ENCODE results near the gene OR51I2.

Gene OR51I2, protein sequence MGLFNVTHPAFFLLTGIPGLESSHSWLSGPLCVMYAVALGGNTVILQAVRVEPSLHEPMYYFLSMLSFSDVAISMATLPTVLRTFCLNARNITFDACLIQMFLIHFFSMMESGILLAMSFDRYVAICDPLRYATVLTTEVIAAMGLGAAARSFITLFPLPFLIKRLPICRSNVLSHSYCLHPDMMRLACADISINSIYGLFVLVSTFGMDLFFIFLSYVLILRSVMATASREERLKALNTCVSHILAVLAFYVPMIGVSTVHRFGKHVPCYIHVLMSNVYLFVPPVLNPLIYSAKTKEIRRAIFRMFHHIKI

DNA sequence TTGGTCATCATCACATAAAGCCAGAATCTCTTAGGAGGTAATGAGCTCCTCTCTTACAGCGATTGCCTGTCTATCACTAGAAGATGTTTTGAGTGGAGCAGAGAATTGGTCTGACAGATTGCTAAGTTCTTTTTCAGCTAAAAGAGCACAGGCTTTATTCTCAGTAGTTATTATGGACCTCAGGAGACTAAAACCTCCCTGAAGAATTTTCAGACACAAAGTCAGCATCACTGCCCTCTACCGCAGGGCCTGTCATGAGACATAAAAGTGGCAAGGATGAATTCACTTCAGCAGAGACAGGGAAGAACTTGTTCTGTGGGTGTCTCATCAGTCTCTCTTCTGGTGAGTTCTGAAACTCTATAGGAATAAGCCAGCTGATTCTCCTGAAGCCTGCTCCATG, at the start of gene OR51I2:
Gene OR51I2 (plus strand): TSS at position 301 of the 400 bp plus-strand sequence. CDS start 4,166 bp downstream, outside the sequence.
- no peak for FAIRE-seq

DNA sequence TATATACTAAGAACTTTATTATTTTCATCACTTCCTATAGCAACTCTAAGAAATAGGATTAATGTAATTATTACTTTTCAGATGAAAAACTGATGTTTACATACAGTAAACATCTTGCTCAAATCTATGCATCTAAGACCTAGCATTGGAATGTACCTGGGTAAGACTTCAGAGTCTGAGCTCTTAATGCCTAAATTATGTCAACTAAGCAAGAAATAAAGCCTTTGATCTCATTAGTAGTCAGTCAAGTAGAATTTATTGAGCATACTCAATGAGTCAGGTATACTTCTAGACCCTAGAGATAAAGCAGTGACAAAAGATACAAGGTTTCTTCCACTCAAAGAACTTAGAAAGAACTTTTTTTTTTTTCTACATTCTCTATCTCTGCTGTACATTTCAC, 44.0 kb upstream of the OR51I2 start:
- FAIRE-seq = no peak

DNA sequence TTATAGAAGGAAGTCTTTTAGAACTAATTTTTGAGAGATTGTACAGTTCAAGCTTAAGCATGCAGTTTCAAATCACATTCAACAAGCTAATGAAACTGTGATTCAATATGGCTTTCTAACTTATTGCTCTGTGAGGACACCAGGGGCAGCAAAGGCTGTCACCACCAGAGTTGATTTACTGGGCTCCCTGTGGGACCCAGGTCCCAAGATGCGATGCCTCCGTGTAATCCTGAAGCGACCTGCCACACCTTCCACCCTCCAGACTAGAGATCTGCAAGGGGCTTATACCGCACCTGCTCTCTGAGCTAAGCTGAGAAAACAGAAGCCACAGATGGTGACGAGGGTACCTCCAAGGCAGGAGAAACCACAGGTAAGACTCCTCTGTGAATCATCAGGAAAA, 28.1 kb upstream of the OR51I2 start:
- FAIRE-seq = no peak

DNA sequence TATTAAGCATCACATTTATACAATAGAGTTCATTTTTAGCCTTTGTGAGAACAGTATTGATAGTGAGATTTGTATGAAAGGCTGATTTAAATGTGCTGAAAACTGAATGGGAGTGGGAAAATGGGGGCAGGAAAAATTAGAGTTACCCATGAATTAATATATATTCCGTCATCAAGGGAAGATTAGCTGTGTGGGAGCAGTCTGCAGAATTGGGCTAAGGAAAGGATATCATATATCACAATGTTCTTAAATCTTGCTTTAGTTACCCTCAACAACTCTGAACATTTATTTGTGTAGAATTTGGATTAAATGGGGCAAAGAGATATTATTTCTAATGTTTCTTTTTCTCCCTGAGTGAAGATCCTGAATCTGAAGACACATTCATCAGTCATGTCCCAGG, 27.3 kb upstream of the OR51I2 start, which contains the start of gene OR51Q1:
Gene OR51Q1 (plus strand): TSS at position 301 of the 400 bp plus-strand sequence. CDS start 90 bp downstream, at position 391.
- FAIRE-seq = no peak

DNA sequence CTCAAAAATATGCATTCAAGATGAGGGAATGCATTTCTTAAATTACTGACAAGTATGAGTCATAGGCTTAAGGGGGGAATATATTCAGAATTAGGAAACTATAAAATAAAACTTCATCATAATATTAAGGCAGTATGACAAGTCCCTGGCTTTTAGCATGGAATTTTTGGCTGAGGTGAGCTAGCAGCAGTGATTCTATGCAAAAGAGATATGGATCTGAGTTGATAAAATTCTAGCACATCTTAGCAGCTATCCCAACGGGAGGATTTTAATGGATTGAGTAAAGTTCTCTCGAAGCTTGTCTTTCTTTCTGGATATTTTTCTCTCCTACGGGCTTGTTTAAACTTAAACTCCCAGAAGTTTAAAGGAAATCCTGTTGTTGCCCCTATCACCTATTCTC, 26.0 kb upstream of the OR51I2 start:
- no peak for FAIRE-seq

DNA sequence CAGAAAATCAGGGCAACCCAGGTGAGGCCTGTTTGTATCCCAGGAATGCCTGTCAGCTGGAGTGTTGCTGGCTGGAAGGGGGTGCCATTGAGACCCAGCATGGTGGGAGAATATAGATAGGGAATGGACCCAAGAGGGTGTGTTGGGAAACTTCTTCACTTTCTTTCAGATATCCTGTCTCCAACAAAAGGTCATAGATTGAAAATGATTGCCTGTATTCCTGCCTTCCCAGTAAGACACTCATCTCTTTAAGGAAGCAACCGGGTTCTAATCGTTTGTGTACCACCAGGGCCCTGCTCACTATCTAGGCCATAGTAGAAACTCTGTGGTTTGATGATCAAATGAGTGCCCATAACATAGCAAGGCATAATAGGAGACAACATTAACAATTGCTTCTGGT, 7.7 kb upstream of the OR51I2 start, which contains the start of gene OR51I1:
Gene OR51I1 (minus strand): TSS at position 101 of the 400 bp plus-strand sequence. CDS start 0 bp downstream, at position 101.
- no peak for FAIRE-seq

DNA sequence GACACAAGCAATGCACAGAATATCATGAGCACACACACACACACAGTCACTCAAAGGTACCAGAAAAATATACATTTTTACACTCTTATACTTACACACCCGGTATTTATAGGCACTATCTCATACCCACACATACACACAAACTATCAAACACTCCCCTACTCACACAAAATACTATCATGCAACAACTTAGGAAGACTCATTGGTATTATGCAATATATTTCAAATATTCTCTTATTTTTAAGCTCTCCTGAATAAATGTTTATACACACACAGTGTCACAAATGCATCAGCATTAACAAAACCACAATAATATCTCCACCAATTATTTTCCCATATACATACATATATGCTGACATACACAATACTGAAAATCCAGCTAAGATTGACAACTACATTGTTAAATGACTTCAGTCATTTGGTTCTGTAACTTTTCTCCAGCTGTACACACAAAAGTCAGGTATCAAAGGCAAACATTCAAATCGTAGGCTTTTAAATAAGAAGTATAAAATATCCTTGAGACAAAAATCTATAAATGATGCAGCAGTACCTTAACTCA, 5.2 kb upstream of the OR51I2 start:
- no peak for FAIRE-seq

DNA sequence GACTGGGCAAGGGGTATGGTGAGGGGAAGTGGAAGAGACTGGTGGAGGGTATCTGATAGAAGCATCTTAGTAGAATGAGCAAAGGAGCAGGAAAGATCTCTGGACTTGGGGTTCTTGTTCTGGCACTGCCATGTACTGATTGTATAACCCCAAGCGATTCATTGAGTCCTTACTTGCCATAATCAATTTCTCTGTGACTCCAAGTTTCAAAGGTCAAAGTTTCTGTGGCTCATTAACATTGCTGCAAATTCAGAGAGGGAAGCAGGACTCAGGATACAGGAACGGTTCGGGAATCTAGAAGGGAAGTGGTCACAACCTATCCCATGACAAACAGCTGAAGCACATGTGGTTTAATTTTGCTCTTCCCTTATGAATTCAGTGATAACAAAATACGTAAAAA, 309 bp downstream of the OR51I2 start:
- no peak for FAIRE-seq

DNA sequence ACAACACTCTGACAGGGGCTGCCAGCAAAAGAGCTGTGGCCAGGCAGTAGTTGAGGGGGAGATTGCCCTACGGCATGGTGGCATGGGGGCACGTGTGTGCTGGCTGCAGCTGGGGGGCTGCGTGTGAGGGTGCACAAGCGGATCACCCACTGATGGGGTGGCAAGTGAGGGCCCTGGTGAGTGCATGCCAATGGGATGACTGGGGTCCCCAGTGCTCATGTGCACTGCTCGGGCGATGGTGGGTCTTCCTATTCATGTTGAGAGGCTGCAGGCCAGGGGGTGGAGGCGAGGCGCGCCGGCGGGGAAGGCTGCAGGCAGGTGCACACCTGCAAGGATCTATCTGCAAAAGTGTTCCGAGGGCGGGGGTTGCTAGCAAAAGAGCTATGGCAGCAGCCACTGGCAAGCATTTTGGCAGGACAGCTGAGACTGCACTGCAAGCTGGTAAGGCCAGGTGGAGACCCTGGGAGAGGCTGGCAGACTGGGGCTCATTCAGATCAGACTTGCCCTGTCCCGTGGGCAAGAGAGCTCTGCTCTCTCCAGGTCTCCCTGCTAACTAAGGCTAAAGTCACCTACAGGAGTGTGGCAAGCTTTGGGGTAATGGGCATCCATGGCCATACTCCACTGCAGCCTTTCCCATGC, 12.0 kb downstream of the OR51I2 start:
- FAIRE-seq = no peak

DNA sequence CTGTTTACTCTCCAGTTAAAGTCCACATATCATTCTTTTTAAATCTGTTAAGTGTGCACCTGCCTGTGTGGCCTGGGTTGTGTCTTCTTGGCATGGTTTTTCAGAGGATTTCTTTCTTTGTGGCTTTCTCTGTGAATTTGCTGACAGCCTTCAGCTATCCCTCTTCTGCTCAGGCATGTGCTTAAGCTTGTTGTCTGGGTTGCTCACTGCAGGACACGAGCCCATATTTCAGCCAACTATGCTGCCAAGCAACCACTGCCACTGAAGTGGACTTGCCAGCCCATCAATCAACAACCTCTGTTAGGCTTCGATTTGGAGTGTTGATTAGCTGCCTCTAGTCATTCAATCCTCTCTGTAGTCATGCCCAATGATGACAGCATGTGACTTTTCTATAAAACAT, 18.4 kb downstream of the OR51I2 start:
- FAIRE-seq = no peak

DNA sequence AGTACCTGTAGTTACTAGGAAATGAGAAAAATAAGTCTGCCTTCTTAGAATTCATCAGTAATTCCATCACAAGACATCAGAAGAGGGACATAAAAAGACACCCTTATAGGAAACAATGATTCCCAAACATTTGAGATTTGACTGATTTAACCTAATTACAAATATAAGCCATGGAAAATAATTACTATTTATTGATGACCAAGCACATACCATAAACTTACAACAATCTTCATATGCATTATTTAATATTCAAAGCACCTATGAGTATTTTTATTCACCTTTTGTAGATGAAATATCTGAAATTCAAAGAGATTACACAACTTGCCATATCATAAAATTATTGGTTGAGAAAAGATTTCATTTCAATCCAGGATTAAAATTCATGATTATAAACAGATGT, 24.8 kb downstream of the OR51I2 start:
- FAIRE-seq = no peak

DNA sequence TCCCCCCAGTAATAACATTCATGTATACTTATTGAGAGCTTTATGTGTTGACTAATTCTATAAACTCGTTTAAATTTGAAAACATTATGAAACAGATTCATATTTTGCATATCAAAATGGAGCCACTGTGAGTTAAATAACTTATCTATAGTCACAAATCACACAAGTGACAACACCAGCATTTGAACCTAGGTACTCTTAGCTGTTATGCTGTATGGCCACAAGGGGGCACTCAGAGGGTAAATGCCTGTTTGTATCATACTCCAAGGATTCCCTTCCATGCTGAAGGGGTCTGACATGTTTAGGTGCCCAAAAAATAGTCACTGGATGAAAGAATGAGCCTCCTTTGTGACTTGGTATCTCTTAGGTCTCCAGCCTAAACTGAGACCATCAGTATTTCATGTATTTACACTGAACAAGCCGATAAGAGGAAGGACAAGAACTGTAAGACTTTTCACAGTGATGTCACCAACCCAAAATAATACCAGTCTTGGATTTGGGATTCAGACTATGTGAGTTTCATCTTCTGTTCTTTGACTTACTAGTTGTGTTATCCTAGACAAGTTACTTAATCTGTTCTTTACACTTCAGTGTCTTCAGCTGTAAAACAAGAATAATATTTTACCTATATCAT, 27.2 kb downstream of the OR51I2 start:
- peak; percentile 34 for FAIRE-seq

DNA sequence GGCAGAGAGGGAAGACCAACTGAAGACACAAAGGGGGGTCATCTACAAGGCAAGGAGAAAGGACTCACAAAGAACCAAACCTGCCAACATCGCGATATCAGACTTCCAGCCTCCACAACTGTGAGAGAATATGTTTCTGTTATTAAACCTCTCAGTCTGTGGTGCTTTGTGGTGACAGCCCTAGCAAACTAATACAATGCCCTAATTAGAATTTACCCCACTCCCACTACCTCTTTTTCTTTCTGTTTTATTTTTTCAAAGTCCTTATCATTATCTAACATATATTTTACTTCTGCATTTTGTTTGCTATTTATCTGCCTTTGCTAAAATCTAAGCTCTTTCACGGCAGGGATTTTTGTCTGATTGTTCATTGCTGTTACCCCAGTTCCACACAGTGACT, 36.9 kb downstream of the OR51I2 start:
- FAIRE-seq = no peak

DNA sequence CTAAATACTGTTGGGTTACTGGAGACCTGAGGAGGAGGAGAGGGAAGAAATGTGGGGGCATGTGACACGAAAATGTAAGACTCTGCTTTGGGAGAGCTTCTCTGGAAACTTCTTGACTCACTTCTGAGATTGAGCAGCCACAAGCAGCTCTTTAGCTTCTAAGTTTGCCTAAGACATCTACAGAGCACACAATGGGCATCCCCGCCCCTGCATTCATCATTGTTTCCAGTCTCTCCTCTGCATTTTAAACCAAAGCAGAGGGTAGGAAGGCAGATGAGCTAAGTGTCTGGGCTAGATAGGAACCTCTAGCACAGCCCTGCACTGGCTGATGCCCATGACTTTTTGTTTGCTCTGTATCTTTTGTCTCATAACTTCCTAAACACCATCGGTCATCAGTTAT, 37.3 kb downstream of the OR51I2 start:
- FAIRE-seq = no peak

DNA sequence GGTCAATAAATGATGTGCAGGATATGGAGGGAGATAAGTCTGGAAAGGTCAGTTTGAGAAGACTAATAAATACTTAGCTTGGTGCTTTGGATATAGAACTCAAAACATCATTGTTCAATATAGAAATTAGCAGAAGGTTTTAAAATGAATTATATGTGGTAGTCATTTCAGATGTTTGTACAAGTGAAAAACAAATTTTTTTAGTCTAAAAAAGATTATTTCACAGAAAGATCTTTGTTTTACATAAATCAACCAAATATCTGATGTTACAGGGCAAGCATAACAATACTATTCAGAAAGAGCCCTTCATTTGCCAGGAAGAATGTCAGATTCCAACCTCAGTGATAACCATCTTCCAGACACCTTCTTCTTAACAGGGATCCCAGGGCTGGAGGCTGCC, 39.3 kb downstream of the OR51I2 start, which contains the start of gene OR52D1:
Gene OR52D1 (plus strand): TSS at position 301 of the 400 bp plus-strand sequence. CDS start 22 bp downstream, at position 323.
- FAIRE-seq = no peak

DNA sequence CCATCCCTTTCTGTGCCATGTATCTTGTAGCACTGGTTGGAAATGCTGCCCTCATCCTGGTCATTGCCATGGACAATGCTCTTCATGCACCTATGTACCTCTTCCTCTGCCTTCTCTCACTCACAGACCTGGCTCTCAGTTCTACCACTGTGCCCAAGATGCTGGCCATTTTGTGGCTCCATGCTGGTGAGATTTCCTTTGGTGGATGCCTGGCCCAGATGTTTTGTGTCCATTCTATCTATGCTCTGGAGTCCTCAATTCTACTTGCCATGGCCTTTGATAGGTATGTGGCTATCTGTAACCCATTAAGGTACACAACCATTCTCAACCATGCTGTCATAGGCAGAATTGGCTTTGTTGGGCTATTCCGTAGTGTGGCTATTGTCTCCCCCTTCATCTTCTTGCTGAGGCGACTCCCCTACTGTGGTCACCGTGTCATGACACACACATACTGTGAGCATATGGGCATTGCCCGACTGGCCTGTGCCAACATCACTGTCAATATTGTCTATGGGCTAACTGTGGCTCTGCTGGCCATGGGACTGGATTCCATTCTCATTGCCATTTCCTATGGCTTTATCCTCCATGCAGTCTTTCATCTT, 39.8 kb downstream of the OR51I2 start:
- FAIRE-seq = no peak

DNA sequence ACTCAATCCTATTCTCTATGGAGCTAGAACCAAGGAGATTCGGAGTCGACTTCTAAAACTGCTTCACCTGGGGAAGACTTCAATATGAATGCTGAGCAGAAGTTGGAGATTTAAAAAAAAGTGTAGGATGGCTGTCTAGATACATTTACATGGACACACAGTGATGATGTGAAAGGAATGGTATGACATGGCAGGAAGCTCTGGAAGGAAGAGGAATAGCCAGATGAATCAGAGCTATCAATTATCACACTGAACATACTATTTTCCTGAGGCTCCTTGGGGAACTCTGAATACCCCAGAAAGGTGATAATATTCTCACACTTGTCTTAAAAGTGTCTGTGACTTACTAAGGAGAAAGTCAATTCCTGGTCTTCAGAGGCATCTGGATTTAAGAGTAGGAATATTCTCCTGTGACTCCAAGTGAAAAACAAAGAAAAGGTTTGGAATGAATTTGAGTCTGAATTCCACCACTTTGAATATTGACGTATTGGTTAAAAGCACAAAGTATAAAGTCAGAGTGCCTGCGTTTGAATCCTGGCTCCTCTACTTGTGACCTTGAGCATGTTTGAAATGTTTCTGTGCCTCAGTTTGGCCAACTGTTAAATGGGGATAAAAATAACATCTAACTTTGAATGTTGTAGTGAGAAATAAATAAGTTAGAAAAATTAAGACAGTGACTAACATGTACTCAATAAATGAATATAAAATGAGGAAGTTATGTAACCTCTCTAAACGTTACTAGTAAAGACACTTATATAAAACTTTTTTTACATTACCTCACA, 40.6 kb downstream of the OR51I2 start:
- FAIRE-seq = no peak

DNA sequence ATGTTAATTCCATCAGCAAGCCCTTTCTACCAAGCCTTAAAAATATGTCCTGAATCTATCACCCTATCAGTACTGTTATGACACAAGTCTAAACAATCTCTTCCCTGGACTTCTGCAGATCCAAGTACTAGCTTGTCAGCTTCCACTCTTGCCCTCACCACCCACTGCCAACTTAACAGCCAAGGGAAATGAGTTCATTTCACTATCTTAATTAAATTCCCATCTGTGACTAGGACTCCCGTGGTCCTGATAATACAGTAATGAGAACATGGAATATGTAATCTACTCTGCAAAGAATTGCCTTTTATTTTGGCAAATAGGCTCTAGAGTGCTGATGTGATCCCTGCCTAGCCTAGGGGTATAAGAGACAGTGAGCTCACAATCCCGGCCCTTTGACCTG, 50.5 kb downstream of the OR51I2 start:
- FAIRE-seq = no peak

DNA sequence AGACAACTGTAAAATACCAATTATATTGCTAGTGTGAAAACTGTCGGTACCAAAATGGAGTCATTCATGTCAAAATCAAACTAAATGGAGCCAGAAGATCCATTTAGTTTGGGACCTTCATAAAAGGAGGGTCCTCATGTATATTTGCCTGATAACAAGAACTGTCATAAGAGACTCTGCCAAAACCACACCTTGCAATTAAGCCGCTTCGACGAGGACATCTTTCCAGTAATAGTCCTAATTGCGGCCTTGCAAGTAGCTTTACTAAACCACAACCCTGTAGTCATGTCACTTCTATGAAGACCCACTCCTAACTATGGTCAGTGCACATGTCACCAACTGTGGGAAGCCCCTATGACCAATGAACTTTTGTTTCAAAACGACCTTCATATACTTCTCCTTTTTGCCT, 51.3 kb downstream of the OR51I2 start:
- FAIRE-seq = no peak

DNA sequence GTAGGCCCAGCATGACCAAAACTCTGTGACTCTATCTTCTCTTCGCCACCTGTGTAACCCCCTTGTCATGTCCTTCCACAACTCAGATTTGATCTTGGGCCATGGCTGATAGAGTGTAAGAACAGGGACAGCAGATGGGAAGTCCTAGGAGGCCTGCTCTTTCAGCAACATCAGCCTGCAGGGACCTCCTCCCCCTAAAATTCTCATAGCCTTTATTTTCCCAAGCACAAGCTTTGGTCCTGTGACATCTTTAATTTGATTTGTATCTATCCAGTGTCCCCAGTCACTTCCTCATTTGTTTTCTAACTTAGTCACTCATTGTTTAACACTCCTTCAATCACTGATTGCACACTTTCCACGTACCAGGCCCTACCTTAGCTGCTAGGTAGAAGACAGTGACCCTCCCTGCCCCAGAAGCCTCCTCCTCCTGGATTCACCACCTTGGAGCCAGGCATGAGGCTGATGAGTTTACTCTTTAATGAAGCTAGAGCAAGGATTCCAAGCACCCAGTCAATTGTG, 55.3 kb downstream of the OR51I2 start:
- FAIRE-seq = no peak

DNA sequence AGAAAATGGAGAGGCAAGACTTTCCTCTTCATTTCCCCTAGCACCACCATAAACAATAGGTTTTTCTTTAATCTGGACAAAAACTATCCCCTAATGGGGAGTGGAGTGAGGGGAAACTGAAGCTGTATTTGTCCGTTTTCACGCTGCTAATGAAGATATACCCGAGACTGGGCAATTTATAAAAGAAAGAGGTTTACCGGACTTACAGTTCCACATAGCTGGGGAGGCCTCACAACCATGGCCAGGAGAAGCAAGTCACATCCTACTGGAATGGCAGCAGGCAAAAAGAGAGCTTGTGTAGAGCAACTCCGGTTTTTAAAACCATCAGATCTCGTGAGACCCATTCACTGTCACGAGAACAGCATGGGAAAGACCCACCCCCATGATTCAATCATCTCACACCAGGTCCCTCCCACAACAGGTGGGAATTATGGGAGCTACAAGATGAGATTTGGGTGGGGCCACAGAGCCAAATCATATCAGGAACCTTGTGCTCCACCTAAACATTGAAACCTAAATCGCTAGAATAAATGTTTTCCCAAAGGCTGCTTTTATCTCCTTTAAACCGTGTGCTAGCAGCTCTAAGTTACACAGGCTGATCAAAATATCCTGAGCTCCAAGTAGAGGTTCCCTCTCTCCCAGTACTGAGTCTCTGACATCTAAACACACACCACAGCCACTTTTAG, 56.4 kb downstream of the OR51I2 start:
- FAIRE-seq = no peak
